CD14-positive monocyte (primary cell): ENCODE data around the gene TGFBR3. TPM values are rescaled to one million over a fixed set of nuclear protein-coding genes. Genes with fewer than 3 reads are reported as not detected.

Experiments
- DNase-seq, 3 donors: peaks; one replicate each; pipeline ENCODE4 v3.0.0-alpha.2; 2011 to 2022
- H2AFZ ChIP-seq: 2 replicates; pipeline ENCODE4 v1.6.0; 2012; ENCODE audit warnings: mild to moderate bottlenecking, low read depth, low read length, inconsistent platforms; ENCODE audit not compliant: insufficient read depth, poor library complexity, severe bottlenecking
- H3K27ac ChIP-seq, 2 donors: 1 replicate in 1 of 2; 2 replicates in 1 of 2; pipeline ENCODE4 v1.5.1; 2012 to 2013; ENCODE audit warnings: low read length in 2 of 2, control low read depth in 1 of 2, inconsistent platforms in 1 of 2, low read depth in 1 of 2, mild to moderate bottlenecking in 1 of 2
- H3K27me3 ChIP-seq, 2 donors: one replicate each; pipeline versions ENCODE4 v1.6.0 to v1.6.1; 2011 to 2013; ENCODE audit warnings: low read length in 2 of 2; ENCODE audit not compliant: control insufficient read depth in 2 of 2, insufficient read depth in 2 of 2
- H3K36me3 ChIP-seq, 2 donors: replicated peaks in 1 of 2; 1 replicate in 1 of 2; 2 replicates in 1 of 2; pipeline versions ENCODE4 v1.5.1 to v1.6.1; 2012 to 2013; ENCODE audit warnings: low read length in 2 of 2, control low read depth in 1 of 2, inconsistent platforms in 1 of 2, mild to moderate bottlenecking in 1 of 2; ENCODE audit not compliant: insufficient read depth in 2 of 2, control insufficient read depth in 1 of 2
- H3K4me1 ChIP-seq, 2 donors: 1 replicate in 1 of 2; 2 replicates in 1 of 2; pipeline versions ENCODE4 v1.5.1 to v1.6.1; 2012 to 2013; ENCODE audit warnings: low read length in 2 of 2, control low read depth in 1 of 2, inconsistent platforms in 1 of 2, mild to moderate bottlenecking in 1 of 2, moderate library complexity in 1 of 2; ENCODE audit not compliant: insufficient read depth in 2 of 2, control insufficient read depth in 1 of 2
- H3K4me2 ChIP-seq: replicated peaks from 2 replicates; pipeline ENCODE3; 2012; ENCODE audit warnings: low read length, moderate library complexity, mild to moderate bottlenecking; ENCODE audit not compliant: poor library complexity, severe bottlenecking; ENCODE audit errors: extremely low read depth
- H3K4me3 ChIP-seq, 3 experiments: fragments of 200-600 bp in 1 of 3; sonication (generic) in 1 of 3; replicated peaks in 1 of 3; 1 replicate in 2 of 3; 2 replicates in 1 of 3; pipeline ENCODE4 v1.5.1; 2011 to 2013; ENCODE audit warnings: low read length in 3 of 3, mild to moderate bottlenecking in 3 of 3, control low read depth in 2 of 3, low read depth in 2 of 3, inconsistent platforms in 1 of 3, moderate library complexity in 1 of 3
- H3K79me2 ChIP-seq: 2 replicates; pipeline ENCODE4 v1.6.0; 2012; ENCODE audit warnings: mild to moderate bottlenecking, control low read depth, inconsistent platforms, low read length, moderate library complexity; ENCODE audit not compliant: insufficient read depth
- H3K9ac ChIP-seq: 2 replicates; pipeline ENCODE4 v1.6.0; 2017; ENCODE audit warnings: low read length, mild to moderate bottlenecking; ENCODE audit not compliant: insufficient read depth, poor library complexity, severe bottlenecking
- H3K9me3 ChIP-seq, 2 donors: replicated peaks in 1 of 2; 1 replicate in 1 of 2; 2 replicates in 1 of 2; pipeline versions ENCODE4 v1.5.1 to v1.6.1; 2012 to 2013; ENCODE audit warnings: low read length in 2 of 2, control low read depth in 1 of 2; ENCODE audit not compliant: control insufficient read depth in 1 of 2, insufficient read depth in 1 of 2
- H4K20me1 ChIP-seq: 2 replicates; pipeline ENCODE4 v1.6.0; 2012; ENCODE audit warnings: mild to moderate bottlenecking, low read length, control low read depth, moderate library complexity; ENCODE audit not compliant: insufficient read depth
- H3K27ac Mint-ChIP-seq, 7 donors: one replicate each; pipeline ENCODE4 v1.8.0; 2020; ENCODE audit warnings: mild to moderate bottlenecking in 7 of 7, mixed read lengths in 7 of 7, moderate library complexity in 6 of 7, inconsistent platforms in 2 of 7
- H3K27me3 Mint-ChIP-seq, 3 donors: one replicate each; pipeline ENCODE4 v1.8.0; 2021 to 2022; ENCODE audit warnings: low read depth in 3 of 3, mild to moderate bottlenecking in 3 of 3, mixed read lengths in 3 of 3, moderate library complexity in 3 of 3, inconsistent platforms in 1 of 3
- H3K36me3 Mint-ChIP-seq, 2 donors: one replicate each; pipeline ENCODE4 v1.8.0; 2020; ENCODE audit warnings: mixed read lengths in 2 of 2, inconsistent platforms in 1 of 2, mild to moderate bottlenecking in 1 of 2
- H3K4me1 Mint-ChIP-seq: one replicate; pipeline ENCODE4 v1.8.0; 2020; ENCODE audit warnings: mild to moderate bottlenecking, mixed read lengths
- H3K4me3 Mint-ChIP-seq, 2 donors: one replicate each; pipeline ENCODE4 v1.8.0; 2020; ENCODE audit warnings: mild to moderate bottlenecking in 2 of 2, mixed read lengths in 2 of 2, moderate library complexity in 1 of 2
- H3K9me3 Mint-ChIP-seq, 7 donors: one replicate each; pipeline ENCODE4 v1.8.0; 2020 to 2022; ENCODE audit warnings: mixed read lengths in 7 of 7, mild to moderate bottlenecking in 6 of 7, moderate library complexity in 6 of 7, inconsistent platforms in 2 of 7
- WGBS: methylation state at CpG from one replicate; pipeline ENCODE4 v1.1.5; 2013; ENCODE audit warnings: missing lambda C conversion rate; ENCODE audit not compliant: insufficient coverage; 5-methylcytosine and 5-hydroxymethylcytosine counted together
- intact Hi-C, 2 donors: fragments of 100-400 bp; cut with micrococcal nuclease; formaldehyde crosslinking; loops; one replicate each; pipeline versions ENCODE4 v1.15.0 to v1.15.1; 2023
- polyA plus RNA-seq, 3 donors: library from polyadenylated mRNA; depleted of rRNA in 1 of 3; unstranded in 2 of 3; stranded (reverse) in 1 of 3; fragments of 300-500 nt in 2 of 3; fragments of >200 nt in 1 of 3; fragmentation: Illumina TruSeq in 2 of 3; gene quantifications; 1 replicate in 2 of 3; 2 replicates in 1 of 3; pipeline ENCODE4 v1.2.3, GENCODE V29; 2012 to 2021
- TF ChIP-seq, protein P1 (sequence below): fragments of 200-600 bp; IDR thresholded peaks from one replicate; pipeline ENCODE4 v1.8.0; 2022; ENCODE audit warnings: antibody characterized with exemption, mild to moderate bottlenecking

Gene TGFBR3
- polyA plus RNA-seq, 3 donors: 0.09 to 0.28 (median 0.20) TPM

DNA sequence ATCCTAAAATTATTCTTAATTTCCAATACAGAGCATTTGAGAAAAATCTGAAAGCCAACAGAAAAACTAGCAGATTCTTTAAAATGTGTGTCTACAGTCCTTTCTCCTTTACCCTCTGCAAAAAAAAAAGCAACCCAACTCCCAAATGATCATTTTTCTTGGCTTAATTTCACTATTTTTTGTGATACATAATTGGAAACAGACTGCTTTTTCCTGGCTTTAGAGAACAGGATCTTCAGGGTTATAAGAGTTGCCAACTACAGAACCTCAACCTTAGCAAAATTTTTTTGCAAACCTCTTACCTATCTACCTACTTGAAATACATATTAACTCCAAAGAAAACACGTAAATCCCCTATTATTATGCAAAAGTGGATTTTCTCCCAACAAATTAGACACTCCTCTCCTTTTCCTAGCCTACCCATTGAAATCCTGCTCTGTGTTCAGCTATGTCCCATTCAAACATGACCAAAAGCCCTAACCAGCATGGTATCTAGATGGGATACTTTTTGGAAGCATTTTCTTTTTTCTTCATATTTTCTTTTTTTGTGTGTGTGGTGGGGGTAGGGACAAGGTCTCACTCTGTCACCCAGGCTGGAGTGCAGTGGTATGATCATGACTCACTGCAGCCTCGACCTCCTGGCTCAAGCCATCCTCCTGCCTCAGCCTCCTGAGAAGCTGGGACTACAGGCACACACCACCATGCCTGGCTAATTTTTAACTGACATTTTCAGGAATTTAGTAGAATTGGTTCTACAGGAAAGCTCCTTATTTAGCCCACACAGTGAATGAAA, 9.0 kb downstream of the TGFBR3 start:
- intact Hi-C loops: no loop called here

DNA sequence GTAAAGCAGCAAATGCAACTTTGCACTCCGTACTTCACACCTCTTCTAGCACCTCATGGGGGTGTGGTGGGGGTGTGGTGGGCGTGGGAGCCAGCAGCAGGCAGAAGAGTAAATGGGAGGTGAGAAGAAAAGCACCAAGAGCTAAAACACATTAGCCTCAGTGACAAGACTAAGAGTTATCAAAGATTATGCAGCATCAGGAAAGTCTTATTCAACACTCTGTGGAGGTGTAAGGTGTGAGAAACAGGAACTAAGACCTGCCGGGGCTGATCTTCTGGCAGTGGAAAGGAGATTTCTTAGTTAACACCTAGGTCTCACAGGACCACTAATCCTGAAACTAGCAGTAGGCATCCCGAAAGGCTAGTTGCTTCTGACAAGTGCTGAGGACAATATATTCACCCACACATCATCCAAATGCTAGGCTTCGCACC, 9.9 kb downstream of the TGFBR3 start:
- no peaks in the 10 kb centered on the region for H3K36me3 Mint-ChIP-seq
- Histone ChIP-seq H3K27ac (no peak overlapping the region), H3K4me3 (no peak overlapping the region), H3K4me2 (no peak overlapping the region), H4K20me1 (no peaks in the 10 kb centered on the region), H3K36me3 (no peaks in the 10 kb centered on the region), H3K27me3 (peaks cover 3 to 10% of the 10 kb centered on the region in 2 donors), H2AFZ (no peak overlapping the region), H3K79me2 (no peaks in the 10 kb centered on the region), H3K9ac (no peak overlapping the region), H3K9me3 (no peaks in the 10 kb centered on the region), H3K4me1 (no peaks in the 10 kb centered on the region)
- TF ChIP-seq, protein P1, sequence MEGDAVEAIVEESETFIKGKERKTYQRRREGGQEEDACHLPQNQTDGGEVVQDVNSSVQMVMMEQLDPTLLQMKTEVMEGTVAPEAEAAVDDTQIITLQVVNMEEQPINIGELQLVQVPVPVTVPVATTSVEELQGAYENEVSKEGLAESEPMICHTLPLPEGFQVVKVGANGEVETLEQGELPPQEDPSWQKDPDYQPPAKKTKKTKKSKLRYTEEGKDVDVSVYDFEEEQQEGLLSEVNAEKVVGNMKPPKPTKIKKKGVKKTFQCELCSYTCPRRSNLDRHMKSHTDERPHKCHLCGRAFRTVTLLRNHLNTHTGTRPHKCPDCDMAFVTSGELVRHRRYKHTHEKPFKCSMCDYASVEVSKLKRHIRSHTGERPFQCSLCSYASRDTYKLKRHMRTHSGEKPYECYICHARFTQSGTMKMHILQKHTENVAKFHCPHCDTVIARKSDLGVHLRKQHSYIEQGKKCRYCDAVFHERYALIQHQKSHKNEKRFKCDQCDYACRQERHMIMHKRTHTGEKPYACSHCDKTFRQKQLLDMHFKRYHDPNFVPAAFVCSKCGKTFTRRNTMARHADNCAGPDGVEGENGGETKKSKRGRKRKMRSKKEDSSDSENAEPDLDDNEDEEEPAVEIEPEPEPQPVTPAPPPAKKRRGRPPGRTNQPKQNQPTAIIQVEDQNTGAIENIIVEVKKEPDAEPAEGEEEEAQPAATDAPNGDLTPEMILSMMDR: no peak
- intact Hi-C loops: no loop called here
- H3K9me3 Mint-ChIP-seq: no peaks in the 10 kb centered on the region
- no peak for DNase-seq
- 100% methylated on average over 2 of the region's 5 CpGs for WGBS
- H3K4me3 Mint-ChIP-seq: no peak overlapping the region
- H3K27me3 Mint-ChIP-seq: peaks cover 6 to 16% (median 14%) of the 10 kb centered on the region in 3 donors
- no peak overlapping the region for H3K27ac Mint-ChIP-seq
- no peaks in the 10 kb centered on the region for H3K4me1 Mint-ChIP-seq

More for the DNA sequence above, 9.0 kb downstream of the TGFBR3 start:
- no peaks in the 10 kb centered on the region for H3K36me3 ChIP-seq
- TF ChIP-seq, protein P1: no peak
- no peak overlapping the region for H3K9ac ChIP-seq
- H3K79me2 ChIP-seq: no peaks in the 10 kb centered on the region
- DNase-seq: no peak
- H3K4me2 ChIP-seq: no peak overlapping the region
- no peak overlapping the region for H2AFZ ChIP-seq
- Mint-ChIP-seq H3K9me3 (no peaks in the 10 kb centered on the region), H3K36me3 (no peaks in the 10 kb centered on the region), H3K4me3 (peak overlapping the region in 1 of 2 donors; percentile 1), H3K27ac (no peak overlapping the region), H3K27me3 (peaks cover 6 to 18% (median 14%) of the 10 kb centered on the region in 3 donors), H3K4me1 (no peaks in the 10 kb centered on the region)
- WGBS: 67% methylated on average over 1 of the region's 2 CpGs
- no peaks in the 10 kb centered on the region for H3K9me3 ChIP-seq
- no peaks in the 10 kb centered on the region for H3K4me1 ChIP-seq
- no peak overlapping the region for H3K4me3 ChIP-seq
- H4K20me1 ChIP-seq: no peaks in the 10 kb centered on the region
- H3K27ac ChIP-seq: no peak overlapping the region
- peaks cover 3 to 10% of the 10 kb centered on the region in 2 donors for H3K27me3 ChIP-seq
